Measurements from ENCODE around the gene WSCD1. TPM values are rescaled to one million over a fixed set of nuclear protein-coding genes. Genes with fewer than 3 reads are reported as not detected.

The WSCD1 gene
- total RNA-seq, 4 donors from 2014 or later = 3.2 to 10.1 (median 5.3) TPM

DNA sequence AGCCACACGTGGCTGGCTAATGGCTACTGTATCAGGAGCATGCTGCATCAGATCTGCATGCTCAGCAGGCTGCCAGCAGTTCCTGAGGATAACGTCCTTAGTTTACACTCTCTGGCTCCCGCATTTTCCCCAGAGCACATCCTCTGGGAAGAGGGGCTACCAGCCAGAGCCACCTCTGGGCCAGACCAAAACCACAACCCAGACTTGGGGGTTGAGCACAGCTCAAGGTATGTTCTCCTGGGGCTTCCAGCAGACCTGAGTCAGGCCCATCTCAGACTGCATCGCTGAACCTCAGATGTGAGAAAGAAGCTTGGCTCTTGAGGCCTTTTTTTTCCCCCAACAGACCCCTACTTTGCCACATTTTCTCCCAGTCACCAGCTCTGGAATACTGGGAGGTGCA lies 23.7 kb upstream of the WSCD1 start:
- 40 to 50% methylated on average over 1 to 4 of the region's 4 CpGs for WGBS, 2 donors (ENCODE audit: low coverage in 1 of 2)

DNA sequence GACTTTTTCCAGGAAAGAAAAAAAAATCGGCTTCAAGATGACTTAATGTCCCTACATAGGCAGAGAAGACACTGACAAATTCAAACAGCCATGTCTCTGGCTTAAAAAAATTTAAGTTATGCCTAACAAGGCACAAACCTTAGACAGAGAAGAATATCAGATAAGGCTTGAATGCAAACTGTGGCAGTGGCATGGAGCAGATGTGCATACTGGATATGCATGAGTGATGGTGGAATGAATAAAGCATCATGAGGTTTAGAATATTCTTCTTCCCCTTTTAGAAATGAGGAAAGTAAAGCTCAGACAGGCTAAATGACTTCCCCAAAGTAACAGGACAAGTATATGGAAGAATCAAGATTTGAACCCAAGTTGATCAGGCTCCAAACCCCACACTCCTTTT lies 23.2 kb upstream of the WSCD1 start:
- Histone ChIP-seq H3K4me3 (no peak overlapping the region), H3K4me1 (no peaks in the 10 kb centered on the region), H3K27me3 (no peaks in the 10 kb centered on the region), H3K27ac (no peak overlapping the region), H3K36me3 (no peaks in the 10 kb centered on the region), H3K9me3 (no peaks in the 10 kb centered on the region)
- TF ChIP-seq POLR2AphosphoS5 (IDR thresholded peaks at IDR 0.05) (no peak), POLR2A (IDR thresholded peaks at IDR 0.05) (no peak), EP300 (IDR thresholded peaks at IDR 0.05) (no peak)
- TF ChIP-seq, protein P1, sequence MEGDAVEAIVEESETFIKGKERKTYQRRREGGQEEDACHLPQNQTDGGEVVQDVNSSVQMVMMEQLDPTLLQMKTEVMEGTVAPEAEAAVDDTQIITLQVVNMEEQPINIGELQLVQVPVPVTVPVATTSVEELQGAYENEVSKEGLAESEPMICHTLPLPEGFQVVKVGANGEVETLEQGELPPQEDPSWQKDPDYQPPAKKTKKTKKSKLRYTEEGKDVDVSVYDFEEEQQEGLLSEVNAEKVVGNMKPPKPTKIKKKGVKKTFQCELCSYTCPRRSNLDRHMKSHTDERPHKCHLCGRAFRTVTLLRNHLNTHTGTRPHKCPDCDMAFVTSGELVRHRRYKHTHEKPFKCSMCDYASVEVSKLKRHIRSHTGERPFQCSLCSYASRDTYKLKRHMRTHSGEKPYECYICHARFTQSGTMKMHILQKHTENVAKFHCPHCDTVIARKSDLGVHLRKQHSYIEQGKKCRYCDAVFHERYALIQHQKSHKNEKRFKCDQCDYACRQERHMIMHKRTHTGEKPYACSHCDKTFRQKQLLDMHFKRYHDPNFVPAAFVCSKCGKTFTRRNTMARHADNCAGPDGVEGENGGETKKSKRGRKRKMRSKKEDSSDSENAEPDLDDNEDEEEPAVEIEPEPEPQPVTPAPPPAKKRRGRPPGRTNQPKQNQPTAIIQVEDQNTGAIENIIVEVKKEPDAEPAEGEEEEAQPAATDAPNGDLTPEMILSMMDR (IDR thresholded peaks at IDR 0.05) = no peak
- 78 to 89% methylated on average over 1 of the region's 1 CpG for WGBS, 2 donors (ENCODE audit: low coverage in 1 of 2)
- no peak for ATAC-seq

More for the DNA sequence above, 23.7 kb upstream of the WSCD1 start:
- Histone ChIP-seq H3K4me3 (no peak overlapping the region), H3K27me3 (no peaks in the 10 kb centered on the region), H3K4me1 (no peaks in the 10 kb centered on the region), H3K27ac (no peak overlapping the region), H3K36me3 (no peaks in the 10 kb centered on the region), H3K9me3 (no peaks in the 10 kb centered on the region)
- no peak for ATAC-seq
- no peak for TF ChIP-seq EP300 (IDR thresholded peaks at IDR 0.05)
- no peak for TF ChIP-seq POLR2AphosphoS5 (IDR thresholded peaks at IDR 0.05)
- TF ChIP-seq, protein P1 (IDR thresholded peaks at IDR 0.05) = no peak

DNA sequence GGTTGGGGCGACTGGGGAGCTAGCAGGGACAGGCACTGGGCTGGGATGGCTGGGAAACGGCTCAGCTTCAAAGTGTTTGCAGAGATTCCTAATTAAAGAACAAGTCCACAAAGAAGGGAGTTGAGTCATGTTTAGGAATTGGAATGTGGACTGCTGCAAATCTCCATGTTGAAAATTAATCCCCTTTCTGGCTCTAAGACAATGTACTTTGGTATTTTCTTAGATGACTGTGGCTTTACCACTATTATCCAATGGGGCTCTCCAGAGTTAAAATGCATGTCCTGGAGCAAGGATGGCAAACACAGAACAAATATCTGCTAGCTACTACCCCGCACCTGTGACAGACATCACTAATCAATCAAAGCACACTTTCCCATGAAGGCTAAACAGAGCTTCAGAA lies 22.2 kb upstream of the WSCD1 start:
- H3K4me3 ChIP-seq = no peak overlapping the region
- H3K27ac ChIP-seq = no peak overlapping the region
- H3K36me3 ChIP-seq = no peaks in the 10 kb centered on the region
- no peak for ATAC-seq
- 43 to 44% methylated on average over 1 to 3 of the region's 3 CpGs for WGBS, 2 donors (ENCODE audit: low coverage in 1 of 2)
- no peaks in the 10 kb centered on the region for H3K9me3 ChIP-seq
- no peaks in the 10 kb centered on the region for H3K4me1 ChIP-seq
- TF ChIP-seq, protein P1 (IDR thresholded peaks at IDR 0.05) = no peak
- peak; percentile 67 for TF ChIP-seq POLR2AphosphoS5 (IDR thresholded peaks at IDR 0.05)
- no peak for TF ChIP-seq EP300 (IDR thresholded peaks at IDR 0.05)
- TF ChIP-seq POLR2A (IDR thresholded peaks at IDR 0.05) = no peak
- H3K27me3 ChIP-seq = no peaks in the 10 kb centered on the region

DNA sequence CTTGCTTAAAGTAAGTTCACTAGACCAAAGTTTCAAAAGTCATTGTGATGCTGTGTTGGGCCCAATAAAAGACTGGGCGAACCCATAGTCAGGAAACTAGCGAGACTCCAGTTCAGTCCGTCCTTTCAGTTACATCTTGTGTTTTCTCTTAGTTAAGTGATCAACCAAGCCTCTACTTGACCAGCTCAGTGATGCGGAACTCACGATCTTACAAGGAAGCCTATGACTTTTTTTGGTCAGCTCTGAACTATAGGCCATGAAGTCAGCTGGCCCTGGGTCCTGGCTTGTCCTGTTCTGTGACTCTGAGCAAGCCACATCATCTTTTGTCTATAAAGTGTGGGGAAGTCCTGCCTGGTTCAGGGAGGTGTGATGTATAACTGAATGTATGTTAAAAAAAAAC lies 21.7 kb upstream of the WSCD1 start:
- H3K4me3 ChIP-seq = no peak overlapping the region
- no peaks in the 10 kb centered on the region for H3K4me1 ChIP-seq
- H3K36me3 ChIP-seq = no peaks in the 10 kb centered on the region
- no peak for TF ChIP-seq EP300 (IDR thresholded peaks at IDR 0.05)
- TF ChIP-seq POLR2AphosphoS5 (IDR thresholded peaks at IDR 0.05) = no peak
- TF ChIP-seq, protein P1 (IDR thresholded peaks at IDR 0.05) = no peak
- TF ChIP-seq POLR2A (IDR thresholded peaks at IDR 0.05) = no peak
- H3K27ac ChIP-seq = no peak overlapping the region
- no peaks in the 10 kb centered on the region for H3K27me3 ChIP-seq
- no peak for ATAC-seq
- H3K9me3 ChIP-seq = no peaks in the 10 kb centered on the region
- 89 to 93% methylated on average over 3 to 5 of the region's 5 CpGs for WGBS, 2 donors (ENCODE audit: low coverage in 1 of 2)

DNA sequence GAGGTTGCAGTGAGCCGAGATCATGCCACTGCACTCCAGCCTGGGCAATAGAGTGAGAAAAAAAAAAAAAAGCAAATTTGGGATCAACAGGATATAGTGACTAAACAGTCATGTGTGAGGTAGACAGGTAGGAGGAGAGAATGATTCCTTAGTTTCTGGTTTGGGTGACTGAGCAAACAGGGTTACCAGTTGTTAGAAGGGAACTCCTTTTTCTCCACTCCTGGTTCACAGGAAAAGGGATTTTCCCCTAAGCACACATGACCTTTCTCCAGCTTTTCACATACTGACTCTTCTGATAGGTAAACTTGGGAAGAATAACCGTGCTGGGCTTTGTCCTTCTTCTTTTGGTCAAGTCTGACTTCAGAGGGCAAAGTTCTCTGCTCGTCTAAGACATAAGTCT lies 17.3 kb upstream of the WSCD1 start:
- Histone ChIP-seq H3K4me3 (no peak overlapping the region), H3K36me3 (no peaks in the 10 kb centered on the region), H3K4me1 (no peaks in the 10 kb centered on the region), H3K27ac (no peak overlapping the region), H3K27me3 (peaks cover 28% of the 10 kb centered on the region), H3K9me3 (no peaks in the 10 kb centered on the region)
- 61 to 73% methylated on average over 2 to 3 of the region's 3 CpGs for WGBS, 2 donors (ENCODE audit: low coverage in 1 of 2)
- TF ChIP-seq, protein P1 (IDR thresholded peaks at IDR 0.05) = no peak
- no peak for TF ChIP-seq POLR2AphosphoS5 (IDR thresholded peaks at IDR 0.05)
- TF ChIP-seq POLR2A (IDR thresholded peaks at IDR 0.05) = no peak
- TF ChIP-seq EP300 (IDR thresholded peaks at IDR 0.05) = no peak
- ATAC-seq = no peak

Data from gastroesophageal sphincter (tissue), 4 donors.